Measurements from ENCODE around the gene PRSS1. TPM values are rescaled to one million over a fixed set of nuclear protein-coding genes. Genes with fewer than 3 reads are reported as not detected.
A peak's percentile ranks its signal among the peaks of the same experiment; 100 is the strongest.

Gene PRSS1
- total and polyA plus RNA-seq, 2 donors (not counting 3 experiments of a cell fraction or from before 2014, with no cell fraction given), result not detected

DNA sequence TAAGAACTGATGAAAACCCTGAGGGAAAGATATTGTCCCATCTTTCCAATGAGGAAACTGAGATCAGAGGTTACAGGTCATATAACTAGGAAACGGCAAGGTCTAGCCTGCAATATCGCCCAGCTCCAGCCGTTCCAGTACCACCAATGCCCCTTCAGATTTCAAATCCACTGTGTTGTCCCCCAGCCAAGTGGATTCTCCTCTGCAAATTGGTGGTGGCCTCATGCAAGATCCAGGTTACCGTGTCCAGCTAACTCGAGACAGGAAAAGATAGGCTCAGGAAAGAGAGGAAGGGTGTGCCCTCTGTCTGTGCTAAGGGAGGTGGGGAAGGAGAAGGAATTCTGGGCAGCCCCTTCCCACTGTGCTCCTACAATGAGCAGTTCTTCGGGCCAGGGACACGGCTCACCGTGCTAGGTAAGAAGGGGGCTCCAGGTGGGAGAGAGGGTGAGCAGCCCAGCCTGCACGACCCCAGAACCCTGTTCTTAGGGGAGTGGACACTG, 46.8 kb downstream of the PRSS1 start:
- BruUV-seq (replicated peaks), result TSS peak; percentile 13
- dilution Hi-C loops (cut with MboI; ENCODE audit: extremely low pct_ligation_motif_present, low sequenced_read_pairs), result no loop called here
- CTCF ChIA-PET, result interaction anchor here (1.4 to 20.4 kb wide), 5 partner anchors 13 to 209 kb away, joined by 4 to 425 read pairs (median 7); no protein-coding TSS in a partner anchor

DNA sequence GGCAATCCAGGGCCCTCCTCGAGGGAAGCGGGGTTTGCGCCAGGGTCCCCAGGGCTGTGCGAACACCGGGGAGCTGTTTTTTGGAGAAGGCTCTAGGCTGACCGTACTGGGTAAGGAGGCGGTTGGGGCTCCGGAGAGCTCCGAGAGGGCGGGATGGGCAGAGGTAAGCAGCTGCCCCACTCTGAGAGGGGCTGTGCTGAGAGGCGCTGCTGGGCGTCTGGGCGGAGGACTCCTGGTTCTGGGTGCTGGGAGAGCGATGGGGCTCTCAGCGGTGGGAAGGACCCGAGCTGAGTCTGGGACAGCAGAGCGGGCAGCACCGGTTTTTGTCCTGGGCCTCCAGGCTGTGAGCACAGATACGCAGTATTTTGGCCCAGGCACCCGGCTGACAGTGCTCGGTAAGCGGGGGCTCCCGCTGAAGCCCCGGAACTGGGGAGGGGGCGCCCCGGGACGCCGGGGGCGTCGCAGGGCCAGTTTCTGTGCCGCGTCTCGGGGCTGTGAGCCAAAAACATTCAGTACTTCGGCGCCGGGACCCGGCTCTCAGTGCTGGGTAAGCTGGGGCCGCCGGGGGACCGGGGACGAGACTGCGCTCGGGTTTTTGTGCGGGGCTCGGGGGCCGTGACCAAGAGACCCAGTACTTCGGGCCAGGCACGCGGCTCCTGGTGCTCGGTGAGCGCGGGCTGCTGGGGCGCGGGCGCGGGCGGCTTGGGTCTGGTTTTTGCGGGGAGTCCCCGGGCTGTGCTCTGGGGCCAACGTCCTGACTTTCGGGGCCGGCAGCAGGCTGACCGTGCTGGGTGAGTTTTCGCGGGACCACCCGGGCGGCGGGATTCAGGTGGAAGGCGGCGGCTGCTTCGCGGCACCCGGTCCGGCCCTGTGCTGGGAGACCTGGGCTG, 47.5 kb downstream of the PRSS1 start:
- Histone ChIP-seq H3K79me2 (ENCODE audit: control insufficient read depth, insufficient read depth, low read length) (peaks cover 60% of the 10 kb centered on the region), H3K27me3 (ENCODE audit: control insufficient read depth in 2 of 2, insufficient read depth in 2 of 2, low read length in 2 of 2) (no peaks in the 10 kb centered on the region), H3K4me2 (ENCODE audit: insufficient read depth, low read length) (peak overlapping the region; percentile 68), H3K27ac (ENCODE audit: insufficient read depth, low read depth, low read length) (peak overlapping the region; percentile 63), H2AFZ (ENCODE audit: low read depth, low read length) (peak overlapping the region; percentile 45), H3K9ac (replicated peaks; ENCODE audit: extremely low read depth, insufficient read depth, low read length) (peak overlapping the region; percentile 76), H3K36me3 (ENCODE audit: control insufficient read depth in 2 of 2, extremely low read depth in 1 of 2, insufficient read depth in 2 of 2, low read length in 2 of 2) (no peaks in the 10 kb centered on the region), H3K4me1 (ENCODE audit: control insufficient read depth, extremely low read depth, insufficient read depth, low read length) (peaks cover 28% of the 10 kb centered on the region), H4K20me1 (replicated peaks; ENCODE audit: control insufficient read depth, extremely low read depth, insufficient read depth, low read length) (no peaks in the 10 kb centered on the region), H3K9me1 (replicated peaks; ENCODE audit: control insufficient read depth, extremely low read depth, insufficient read depth, low read length) (no peaks in the 10 kb centered on the region), H3K9me3 (replicated peaks; ENCODE audit: control insufficient read depth, insufficient read depth, low read length) (no peaks in the 10 kb centered on the region), H3K4me3 (replicated peaks in 1 of 3; ENCODE audit: insufficient read depth in 1 of 3, low read depth in 1 of 3, low read length in 3 of 3) (peak overlapping the region; percentile 62 to 76 (median 69))
- FAIRE-seq (no peak), DNase-seq (ENCODE audit: low read depth, low spot score) (no peak)
- CTCF ChIA-PET, result interaction anchor here (0.9 to 20.4 kb wide), 7 partner anchors 13 to 276 kb away, joined by 3 to 425 read pairs (median 6); no protein-coding TSS in a partner anchor
- peak; percentile 38 for TF ChIP-seq POLR2AphosphoS5 (IDR thresholded peaks at IDR 0.05; ENCODE audit: insufficient read depth, low read depth, low read length)
- no peak for TF ChIP-seq JUN (IDR thresholded peaks at IDR 0.05; ENCODE audit: borderline replicate concordance, insufficient read depth, insufficient read length, low read depth)
- no peak for TF ChIP-seq MAX (IDR thresholded peaks at IDR 0.05; ENCODE audit: insufficient read depth, insufficient read length)
- intact Hi-C loops (cut with micrococcal nuclease) (loop anchor here (1.0 to 5.0 kb wide), 2 partner anchors 12 to 84 kb away; no protein-coding TSS in a partner anchor), dilution Hi-C loops (cut with MboI; ENCODE audit: extremely low pct_ligation_motif_present, low sequenced_read_pairs) (no loop called here)
- POLR2A ChIA-PET, result interaction anchor here (1.3 to 1.8 kb wide), 2 partner anchors 11 kb away, joined by 6 to 7 read pairs; no protein-coding TSS in a partner anchor
- BruUV-seq (replicated peaks), result TSS peak; percentile 38

More for the DNA sequence above, 46.8 kb downstream of the PRSS1 start:
- no peaks in the 10 kb centered on the region for H3K27me3 ChIP-seq (ENCODE audit: control insufficient read depth in 2 of 2, insufficient read depth in 2 of 2, low read length in 2 of 2)
- peak overlapping the region; percentile 45 for H2AFZ ChIP-seq (ENCODE audit: low read depth, low read length)
- peak overlapping the region; percentile 76 for H3K9ac ChIP-seq (replicated peaks; ENCODE audit: extremely low read depth, insufficient read depth, low read length)
- peak overlapping the region; percentile 63 for H3K27ac ChIP-seq (ENCODE audit: insufficient read depth, low read depth, low read length)
- intact Hi-C loops (cut with micrococcal nuclease), result loop anchor here (1.0 to 5.0 kb wide), 2 partner anchors 12 to 84 kb away; no protein-coding TSS in a partner anchor
- TF ChIP-seq POLR2AphosphoS5 (IDR thresholded peaks at IDR 0.05; ENCODE audit: insufficient read depth, low read depth, low read length), result no peak
- TF ChIP-seq GATA2 (IDR thresholded peaks at IDR 0.05; ENCODE audit: insufficient read depth, insufficient read length, low read depth, low read length), result peak; percentile 13
- POLR2A ChIA-PET, result interaction anchor here (1.8 kb wide), 1 partner anchor 12 kb away, joined by 7 read pairs; no protein-coding TSS in a partner anchor
- H4K20me1 ChIP-seq (replicated peaks; ENCODE audit: control insufficient read depth, extremely low read depth, insufficient read depth, low read length), result no peaks in the 10 kb centered on the region
- no peaks in the 10 kb centered on the region for H3K9me1 ChIP-seq (replicated peaks; ENCODE audit: control insufficient read depth, extremely low read depth, insufficient read depth, low read length)
- peak overlapping the region; percentile 64 for H3K4me2 ChIP-seq (ENCODE audit: insufficient read depth, low read length)
- H3K9me3 ChIP-seq (replicated peaks; ENCODE audit: control insufficient read depth, insufficient read depth, low read length), result no peaks in the 10 kb centered on the region
- H3K4me3 ChIP-seq (replicated peaks in 1 of 3; ENCODE audit: insufficient read depth in 1 of 3, low read depth in 1 of 3, low read length in 3 of 3), result peak overlapping the region; percentile 62 to 76 (median 69)
- peaks cover 55% of the 10 kb centered on the region for H3K79me2 ChIP-seq (ENCODE audit: control insufficient read depth, insufficient read depth, low read length)
- DNase-seq (ENCODE audit: low read depth, low spot score) (no peak), FAIRE-seq (no peak)
- peaks cover 28% of the 10 kb centered on the region for H3K4me1 ChIP-seq (ENCODE audit: control insufficient read depth, extremely low read depth, insufficient read depth, low read length)
- H3K36me3 ChIP-seq (ENCODE audit: control insufficient read depth in 2 of 2, extremely low read depth in 1 of 2, insufficient read depth in 2 of 2, low read length in 2 of 2), result no peaks in the 10 kb centered on the region

Measured in endothelial cell of umbilical vein (primary cell).